Retinal pigment epithelial cell (primary cell): ENCODE measurements around the gene HES1.

Experiments
- DNase-seq: peaks from one replicate; pipeline ENCODE4 v3.0.0-alpha.2; 2010; ENCODE audit warnings: low read depth
- H3K4me3 ChIP-seq: 2 replicates; pipeline ENCODE4 v1.5.1; 2011; ENCODE audit warnings: mild to moderate bottlenecking, low read length, control low read depth, moderate library complexity
- CTCF ChIP-seq: conservative IDR thresholded peaks from 2 replicates; pipeline ENCODE4 v1.5.1; 2011; ENCODE audit warnings: low read depth, low read length, control low read depth, inconsistent platforms

HES1 gene

GRCh38 chr3:194120789-194121770 lies 14.9 kb upstream of the HES1 start:
- TF ChIP-seq CTCF = no peak
- no peak overlapping the region for H3K4me3 ChIP-seq
- no peak for DNase-seq

- no peak for TF ChIP-seq CTCF
- no peak for DNase-seq
Observed at GRCh38 chr3:194121891-194122631, 13.9 kb upstream of the HES1 start.

GRCh38 chr3:194123726-194124125 lies 12.2 kb upstream of the HES1 start:
- no peak overlapping the region for H3K4me3 ChIP-seq
- DNase-seq = no peak
- no peak for TF ChIP-seq CTCF

More at GRCh38 chr3:194121891-194122631, 13.9 kb upstream of the HES1 start:
- H3K4me3 ChIP-seq = no peak overlapping the region

- no peak for DNase-seq
- no peak overlapping the region for H3K4me3 ChIP-seq
- no peak for TF ChIP-seq CTCF
Observed at GRCh38 chr3:194124193-194124592, 11.8 kb upstream of the HES1 start.

- no peak for TF ChIP-seq CTCF
- no peak overlapping the region for H3K4me3 ChIP-seq
- DNase-seq = no peak
Observed at GRCh38 chr3:194125442-194125841, 10.5 kb upstream of the HES1 start.

GRCh38 chr3:194126790-194127189 lies 9.2 kb upstream of the HES1 start:
- TF ChIP-seq CTCF = no peak
- H3K4me3 ChIP-seq = no peak overlapping the region
- DNase-seq = no peak
